ENCODE data around the gene SEPSECS. TPM values are rescaled to one million over a fixed set of nuclear protein-coding genes. Genes with fewer than 3 reads are reported as not detected.

The SEPSECS gene
- polyA plus RNA-seq, 1 experiment: 2.6 TPM

DNA sequence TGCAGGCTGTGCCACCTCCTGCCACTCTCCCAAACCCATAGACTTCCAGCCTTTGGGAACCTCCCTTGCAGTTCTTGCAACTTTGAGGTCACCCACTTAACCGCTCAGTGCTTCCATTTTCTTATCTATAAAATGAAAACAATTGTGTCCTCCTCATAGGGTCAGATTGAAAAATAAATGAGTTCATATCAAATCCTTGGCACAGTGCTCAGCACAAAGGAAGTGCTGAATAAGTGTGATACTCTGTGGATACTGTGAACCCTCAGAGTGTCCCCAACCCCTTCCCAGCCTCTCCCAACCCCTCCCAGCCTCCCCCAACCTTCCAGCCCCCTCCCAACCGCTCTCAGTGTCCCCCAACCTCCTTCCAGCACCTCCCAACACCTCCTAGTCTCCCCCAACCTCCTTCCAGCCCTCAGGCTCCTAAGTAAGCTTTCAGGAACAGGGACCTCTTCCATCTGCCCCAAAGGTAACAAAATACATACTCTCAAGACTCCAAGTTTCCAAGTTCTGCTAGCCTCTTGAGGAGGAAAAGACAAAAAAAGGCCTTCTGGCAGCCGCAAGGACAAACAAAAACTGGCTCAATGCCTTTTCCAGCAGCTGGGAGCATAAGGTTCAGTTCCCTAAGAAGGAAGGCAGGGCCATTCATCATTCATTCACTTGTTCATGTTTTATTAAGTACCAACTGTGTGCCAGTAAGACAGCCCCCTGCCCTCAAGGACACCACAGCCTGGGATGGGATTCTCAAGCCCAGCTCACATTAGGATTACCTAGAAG, 83.4 kb downstream of the SEPSECS start:
- Histone ChIP-seq H3K36me3 (ENCODE audit: control insufficient read depth, insufficient read depth, low read length) (no peaks in the 10 kb centered on the region), H3K27me3 (ENCODE audit: control insufficient read depth, insufficient read depth, low read length) (peaks cover 1% of the 10 kb centered on the region), H3K4me3 (ENCODE audit: low read depth, low read length) (no peak overlapping the region)
- no peak for TF ChIP-seq CTCF (IDR thresholded peaks at IDR 0.05; ENCODE audit: insufficient read depth, low read depth, low read length)
- ChIA-PET CTCF (no interaction called here), POLR2A (no interaction called here)
- DNase-seq (ENCODE audit: low read depth): no peak

DNA sequence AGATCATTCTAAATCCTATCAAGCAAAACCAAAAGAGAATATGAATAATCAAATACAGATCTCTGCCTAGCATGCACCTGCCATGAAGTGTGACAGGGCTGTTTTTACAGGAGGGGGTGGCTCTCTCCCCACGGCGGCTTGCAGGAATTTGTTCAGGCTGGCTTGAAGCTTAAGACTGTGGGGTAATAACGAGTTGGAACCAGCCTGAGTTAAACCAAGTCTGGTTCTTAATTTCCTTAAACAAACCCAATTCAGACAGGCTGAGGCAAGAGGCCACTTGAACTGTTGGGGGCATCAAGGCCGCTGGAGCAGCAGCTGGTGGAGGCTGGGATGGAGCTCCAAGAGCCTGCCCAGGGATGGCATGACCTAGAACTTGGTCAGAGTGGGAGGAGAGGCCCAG, 84.4 kb downstream of the SEPSECS start:
- CTCF ChIA-PET: no interaction called here
- no peak for TF ChIP-seq CTCF (IDR thresholded peaks at IDR 0.05; ENCODE audit: insufficient read depth, low read depth, low read length)
- no peak for DNase-seq (ENCODE audit: low read depth)
- Histone ChIP-seq H3K36me3 (ENCODE audit: control insufficient read depth, insufficient read depth, low read length) (no peaks in the 10 kb centered on the region), H3K4me3 (ENCODE audit: low read depth, low read length) (no peak overlapping the region), H3K27me3 (ENCODE audit: control insufficient read depth, insufficient read depth, low read length) (peaks cover 3% of the 10 kb centered on the region)
- POLR2A ChIA-PET: no interaction called here

- Histone ChIP-seq H3K36me3 (ENCODE audit: control insufficient read depth, insufficient read depth, low read length) (no peaks in the 10 kb centered on the region), H3K27me3 (ENCODE audit: control insufficient read depth, insufficient read depth, low read length) (peaks cover 5% of the 10 kb centered on the region), H3K4me3 (ENCODE audit: low read depth, low read length) (no peak overlapping the region)
- DNase-seq (ENCODE audit: low read depth): no peak
- no peak for TF ChIP-seq CTCF (IDR thresholded peaks at IDR 0.05; ENCODE audit: insufficient read depth, low read depth, low read length)
- ChIA-PET POLR2A (no interaction called here), CTCF (interaction anchor here (0.6 kb wide), 1 partner anchor 94 kb away, joined by 3 read pairs; no protein-coding TSS in a partner anchor)
Observed at GRCh38 chr4:25075129-25075528, 85.1 kb downstream of the SEPSECS start.

DNA sequence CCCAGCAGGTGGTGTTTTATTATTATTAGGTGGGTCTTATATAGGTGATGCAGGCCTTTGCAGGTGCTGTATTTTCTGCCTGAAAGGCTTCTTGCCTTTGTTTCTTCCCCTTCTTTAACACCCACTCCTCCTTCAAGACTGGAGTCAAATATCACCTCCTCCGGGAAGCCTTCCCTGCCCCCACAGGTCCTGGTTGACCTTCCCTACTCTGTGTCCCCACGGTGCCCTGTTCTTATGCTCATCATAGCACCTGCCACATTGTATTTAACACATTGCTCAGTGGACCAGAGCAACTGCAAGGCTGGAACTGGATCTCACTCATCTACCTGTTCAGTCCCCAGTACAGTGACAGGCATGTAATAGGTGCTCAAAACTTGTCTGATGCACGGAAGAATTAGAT, 89.7 kb downstream of the SEPSECS start:
- TF ChIP-seq CTCF (IDR thresholded peaks at IDR 0.05; ENCODE audit: insufficient read depth, low read depth, low read length): no peak
- CTCF ChIA-PET: interaction anchor here (1.4 kb wide), 1 partner anchor 11 kb away, joined by 3 read pairs; no protein-coding TSS in a partner anchor
- POLR2A ChIA-PET: no interaction called here
- H3K27me3 ChIP-seq (ENCODE audit: control insufficient read depth, insufficient read depth, low read length): peaks cover 3% of the 10 kb centered on the region; the same call in 1 of the 2 replicates
- H3K36me3 ChIP-seq (ENCODE audit: control insufficient read depth, insufficient read depth, low read length): no peaks in the 10 kb centered on the region
- H3K4me3 ChIP-seq (ENCODE audit: low read depth, low read length): no peak overlapping the region
- DNase-seq (ENCODE audit: low read depth): no peak

Other genes starting within 250 kb of the SEPSECS start
- 10.2 and 11.1 TPM in 2 replicates for gene CCDC149, start 247.4 kb downstream of the SEPSECS start, polyA plus RNA-seq (2011; rRNA removed)
- gene LGI2, start 129.5 kb downstream of the SEPSECS start, polyA plus RNA-seq (2011; rRNA removed): 0.01 TPM in 2 replicates
- gene PI4K2B, start 73.6 kb upstream of the SEPSECS start, polyA plus RNA-seq (2011; rRNA removed): 4.3 and 8.9 TPM in 2 replicates
- 5.8 and 10.0 TPM in 2 replicates for gene ZCCHC4, start 152.3 kb upstream of the SEPSECS start, polyA plus RNA-seq (2011; rRNA removed)
- gene ANAPC4, start 216.8 kb upstream of the SEPSECS start, polyA plus RNA-seq (2011; rRNA removed): 7.0 and 16.1 TPM in 2 replicates